Sciatic nerve (tissue), 2 donors: Measurements from ENCODE around the gene GRID1. TPM values are rescaled to one million over a fixed set of nuclear protein-coding genes. Genes with fewer than 3 reads are reported as not detected.

Experiments
- ATAC-seq: fragments of 200-7000 bp; cut with Tn5 transposase; one replicate; pipeline ENCODE4 v1.9.1; 2020; ENCODE audit warnings: mild to moderate bottlenecking, moderate library complexity
- DNase-seq: peaks from one replicate; pipeline ENCODE4 v3.0.0-alpha.2; 2020; ENCODE audit warnings: low spot score
- intact Hi-C: fragments of 100-400 bp; cut with DNase I; formaldehyde crosslinking; loops from one replicate; pipeline ENCODE4 v1.14.2; 2022
- total RNA-seq: library from RNA; stranded (reverse); fragmentation: NEBNext Ultra II Directional; extraction: Animal tissue kit (Norgen Biotek cat#: 25700); gene quantifications from one replicate; pipeline ENCODE4 v1.2.1, GENCODE V29; 2021
- donor health status: DM: no; HTN: no; CAD: no.
- donor health status: DM: no; HTN: no; CAD: no.

Gene GRID1
- total RNA-seq, 1 donor from 2014 or later: 15.4 TPM

GRCh38 chr10:86310702-86311101 is 55.9 kb downstream of the GRID1 start:
- DNase-seq (no peak), ATAC-seq (no peak)
- intact Hi-C loops: no loop called here

GRCh38 chr10:86310291-86310690 is 56.3 kb downstream of the GRID1 start:
- ATAC-seq: no peak
- intact Hi-C loops: no loop called here
- DNase-seq: no peak

GRCh38 chr10:86308056-86308455 is 58.5 kb downstream of the GRID1 start:
- no peak for ATAC-seq

GRCh38 chr10:86306628-86307278 is 59.8 kb downstream of the GRID1 start:
- no peak for ATAC-seq
- DNase-seq: peak; percentile 42
- intact Hi-C loops: no loop called here

More at GRCh38 chr10:86308056-86308455, 58.5 kb downstream of the GRID1 start:
- peak; percentile 12 for DNase-seq
- intact Hi-C loops: no loop called here

GRCh38 chr10:86305521-86305920 is 61.1 kb downstream of the GRID1 start:
- ATAC-seq: no peak
- intact Hi-C loops: no loop called here
- DNase-seq: peak; percentile 3

- no peak for ATAC-seq
Measured at GRCh38 chr10:86304436-86304835, 62.2 kb downstream of the GRID1 start.

GRCh38 chr10:86303626-86304025 is 63.0 kb downstream of the GRID1 start:
- intact Hi-C loops: no loop called here
- no peak for ATAC-seq
- peak; percentile 8 for DNase-seq

More at GRCh38 chr10:86304436-86304835, 62.2 kb downstream of the GRID1 start:
- intact Hi-C loops: no loop called here
- DNase-seq: peak; percentile 9

- ATAC-seq (no peak), DNase-seq (peak; percentile 43)
- intact Hi-C loops: no loop called here
Measured at GRCh38 chr10:86301971-86302370, 64.6 kb downstream of the GRID1 start.

GRCh38 chr10:86300931-86301830 is 65.4 kb downstream of the GRID1 start:
- ATAC-seq (no peak), DNase-seq (peak; percentile 39)
- intact Hi-C loops: no loop called here

- ATAC-seq (no peak), DNase-seq (peak; percentile 17)
- intact Hi-C loops: no loop called here
Measured at GRCh38 chr10:86300399-86300925, 66.1 kb downstream of the GRID1 start.

GRCh38 chr10:86299562-86299961 is 67.0 kb downstream of the GRID1 start:
- ATAC-seq (no peak), DNase-seq (peak; percentile 19)
- intact Hi-C loops: loop anchor here (1.0 kb wide), 1 partner anchor 20 kb away; no protein-coding TSS in a partner anchor

GRCh38 chr10:86298501-86299001 is 68.0 kb downstream of the GRID1 start:
- intact Hi-C loops: loop anchor here (1.0 kb wide), 1 partner anchor 21 kb away; no protein-coding TSS in a partner anchor
- DNase-seq (peak; percentile 25), ATAC-seq (no peak)

GRCh38 chr10:86295791-86296190 is 70.8 kb downstream of the GRID1 start:
- no peak for DNase-seq

GRCh38 chr10:86295351-86295750 is 71.2 kb downstream of the GRID1 start:
- DNase-seq: peak; percentile 23
- ATAC-seq: no peak
- intact Hi-C loops: no loop called here

More at GRCh38 chr10:86295791-86296190, 70.8 kb downstream of the GRID1 start:
- intact Hi-C loops: no loop called here
- ATAC-seq: no peak

- intact Hi-C loops: no loop called here
- peak; percentile 28 for DNase-seq
- no peak for ATAC-seq
Measured at GRCh38 chr10:86294346-86295265, 72.0 kb downstream of the GRID1 start.

GRCh38 chr10:86293396-86293791 is 73.2 kb downstream of the GRID1 start:
- intact Hi-C loops: no loop called here
- ATAC-seq: no peak

GRCh38 chr10:86292462-86293395 is 73.9 kb downstream of the GRID1 start:
- ATAC-seq (no peak), DNase-seq (peak; percentile 6)
- intact Hi-C loops: no loop called here

More at GRCh38 chr10:86293396-86293791, 73.2 kb downstream of the GRID1 start:
- no peak for DNase-seq
